Measurements from ENCODE around the gene ZFP36L2.

ZFP36L2 gene

GRCh38 chr2:43246641-43247040 is 20.2 kb upstream of the ZFP36L2 start:
- ATAC-seq (no peak), DNase-seq (no peak)

DNA sequence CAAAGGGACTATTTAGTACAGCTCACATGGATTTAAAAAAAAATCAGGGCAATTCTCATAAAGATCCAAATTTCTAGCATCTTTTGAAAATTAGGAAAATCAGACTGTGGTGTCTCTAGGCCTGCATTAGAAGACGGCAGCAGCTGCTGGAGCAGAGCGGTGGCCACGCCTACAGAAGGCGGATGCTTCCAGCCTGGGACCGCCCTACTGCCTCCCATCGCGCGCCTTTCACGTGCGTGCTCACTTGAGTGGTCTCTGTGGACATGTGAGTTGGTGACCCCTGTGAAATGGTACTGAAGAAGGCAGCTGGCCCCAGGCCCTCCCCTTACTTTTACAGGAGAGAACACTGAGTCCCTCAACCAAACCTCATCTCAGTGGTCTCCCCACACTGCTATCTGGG is 15.2 kb upstream of the ZFP36L2 start:
- DNase-seq (no peak), ATAC-seq (no peak)

GRCh38 chr2:43240766-43241150 is 14.4 kb upstream of the ZFP36L2 start:
- DNase-seq (no peak), ATAC-seq (no peak)

- DNase-seq, result no peak
- no peak for ATAC-seq
These were observed 13.8 kb upstream of the ZFP36L2 start for GRCh38 chr2:43239981-43240765.

GRCh38 chr2:43238813-43239212 is 12.4 kb upstream of the ZFP36L2 start:
- DNase-seq, result no peak
- ATAC-seq, result no peak

DNA sequence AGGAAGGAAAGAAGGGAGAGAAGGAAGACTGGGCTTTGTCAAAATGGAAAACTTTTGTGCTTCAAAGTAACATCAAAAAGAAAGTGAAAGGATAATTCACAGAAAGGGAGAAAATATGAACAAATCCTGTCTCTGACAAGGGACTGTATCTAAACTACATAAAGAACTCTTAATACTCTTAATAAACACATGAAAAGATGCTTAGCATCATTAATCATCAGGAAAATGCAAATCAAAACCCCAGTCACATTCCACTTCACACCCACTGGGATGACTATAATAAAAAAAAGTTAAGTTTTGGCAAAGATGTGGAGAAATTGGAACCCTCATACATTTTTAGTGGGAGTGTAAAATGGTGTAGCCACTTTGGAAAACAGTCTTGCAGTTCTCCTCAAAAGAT is 11.8 kb upstream of the ZFP36L2 start:
- no peak for DNase-seq
- no peak for ATAC-seq

- DNase-seq (no peak), ATAC-seq (no peak)
These were observed 7.1 kb upstream of the ZFP36L2 start for GRCh38 chr2:43233218-43234212.

DNA sequence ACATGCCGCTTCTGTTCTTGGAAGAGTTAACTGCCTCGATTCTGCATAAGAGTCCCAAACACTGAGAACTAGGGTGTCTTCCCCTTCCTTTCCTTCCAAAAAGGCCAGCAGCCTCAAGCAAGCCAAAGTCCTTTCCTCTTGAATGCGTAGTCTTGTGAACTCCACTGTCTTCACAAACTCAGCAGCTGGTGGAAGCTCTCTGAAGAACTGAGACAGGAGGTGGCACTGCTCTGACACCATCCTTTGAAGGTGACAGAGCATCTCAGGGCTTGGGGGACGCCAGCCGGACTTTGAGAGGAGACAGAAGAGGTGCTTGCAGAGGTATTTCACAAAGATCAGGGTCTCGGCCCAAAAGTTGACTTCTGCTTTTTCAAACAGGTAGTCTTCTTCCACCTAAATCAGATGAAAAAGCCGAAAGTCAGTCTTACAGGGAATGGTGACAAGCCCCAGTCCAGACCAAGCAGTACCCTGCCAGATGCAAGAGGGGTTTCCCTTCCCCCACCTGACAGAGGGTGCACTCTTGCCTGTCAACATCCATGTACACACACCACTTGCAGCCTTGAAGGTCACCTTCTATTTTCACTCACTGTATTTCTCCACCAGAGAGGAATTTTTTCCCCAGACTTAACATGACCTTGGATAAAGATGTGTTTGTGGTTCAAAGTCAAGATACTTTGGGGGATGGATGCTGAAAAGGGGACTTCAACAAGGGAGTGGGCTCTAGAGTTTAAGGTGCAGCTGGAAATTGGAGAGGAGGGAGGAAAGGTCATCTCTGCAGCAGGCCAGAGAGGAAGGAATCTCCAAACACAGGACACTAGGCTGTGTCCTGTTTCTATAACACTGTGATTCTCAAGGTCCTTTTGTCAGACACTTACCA is 4.8 kb upstream of the ZFP36L2 start:
- no peak for ATAC-seq

DNA sequence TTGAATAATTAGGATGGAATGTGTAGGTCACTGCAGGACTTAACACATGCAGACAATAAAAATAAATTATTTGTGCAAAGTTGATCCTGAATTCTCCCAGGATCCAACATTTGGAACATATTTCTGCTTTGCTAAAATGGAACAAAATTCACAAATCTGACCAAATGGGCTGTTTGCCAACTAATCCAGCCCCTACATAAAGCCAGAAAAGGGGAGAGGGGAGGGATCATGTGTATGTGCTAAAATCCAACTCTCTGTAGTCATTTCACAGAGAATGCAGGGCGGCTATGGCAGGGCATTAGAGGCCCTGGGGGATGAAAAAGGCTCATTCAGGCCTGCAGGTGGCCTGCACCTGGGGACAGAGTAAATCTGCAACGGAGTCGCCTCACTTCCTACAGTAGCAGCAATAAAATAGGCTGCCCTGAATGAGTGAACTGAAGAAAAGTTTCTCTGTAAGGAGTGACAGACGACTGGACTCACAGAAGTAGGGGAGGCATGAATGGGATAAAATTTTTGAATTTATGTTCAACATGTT is 4.0 kb upstream of the ZFP36L2 start:
- DNase-seq (no peak), ATAC-seq (no peak)

More for the DNA sequence above, 4.8 kb upstream of the ZFP36L2 start:
- no peak for DNase-seq

GRCh38 chr2:43228756-43229659 is 2.6 kb upstream of the ZFP36L2 start:
- DNase-seq (peak; percentile 30), ATAC-seq (no peak)

DNA sequence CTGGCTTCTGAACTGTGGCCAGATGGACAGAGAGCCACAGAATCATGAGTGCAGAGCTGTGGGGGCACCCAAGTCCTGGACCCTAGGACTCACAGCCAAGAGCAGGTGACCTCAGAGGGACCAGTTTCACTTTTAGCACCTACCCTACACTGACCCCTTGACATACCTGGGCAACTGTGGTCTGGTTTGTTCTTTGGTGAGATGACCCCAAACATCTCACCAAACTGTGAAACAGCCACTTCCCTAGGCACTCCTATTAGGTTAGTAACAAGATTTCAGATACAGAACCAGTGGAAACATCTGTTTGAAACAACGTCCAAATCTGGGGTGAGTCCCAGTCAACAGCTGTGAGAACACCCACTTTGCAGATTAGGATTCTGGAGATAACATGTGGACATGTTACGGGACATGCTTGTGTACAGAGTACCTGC is 1.9 kb upstream of the ZFP36L2 start:
- DNase-seq, result no peak
- no peak for ATAC-seq

DNA sequence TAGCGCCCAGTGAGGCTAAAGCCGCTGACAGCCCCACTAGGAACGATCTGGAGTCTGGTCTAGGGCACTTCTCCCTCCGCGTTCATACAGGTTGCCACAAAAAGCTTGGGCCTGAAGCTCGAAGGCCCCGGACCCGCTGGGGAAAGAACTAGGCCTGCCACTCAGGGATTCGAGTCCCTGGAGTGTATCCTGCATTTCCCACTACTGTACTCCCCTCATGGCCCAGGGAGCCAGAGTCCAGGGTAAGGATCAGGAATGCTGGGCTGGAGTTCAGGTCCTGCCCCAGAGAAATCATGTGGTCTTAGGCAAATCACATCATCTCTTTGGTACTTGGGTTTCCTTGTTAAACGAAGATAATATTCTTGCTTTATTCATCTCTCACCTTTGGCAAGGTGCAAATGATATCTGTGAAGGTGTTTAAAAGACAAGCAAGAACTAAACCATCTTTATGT is 1.4 kb upstream of the ZFP36L2 start:
- no peak for DNase-seq
- no peak for ATAC-seq

DNA sequence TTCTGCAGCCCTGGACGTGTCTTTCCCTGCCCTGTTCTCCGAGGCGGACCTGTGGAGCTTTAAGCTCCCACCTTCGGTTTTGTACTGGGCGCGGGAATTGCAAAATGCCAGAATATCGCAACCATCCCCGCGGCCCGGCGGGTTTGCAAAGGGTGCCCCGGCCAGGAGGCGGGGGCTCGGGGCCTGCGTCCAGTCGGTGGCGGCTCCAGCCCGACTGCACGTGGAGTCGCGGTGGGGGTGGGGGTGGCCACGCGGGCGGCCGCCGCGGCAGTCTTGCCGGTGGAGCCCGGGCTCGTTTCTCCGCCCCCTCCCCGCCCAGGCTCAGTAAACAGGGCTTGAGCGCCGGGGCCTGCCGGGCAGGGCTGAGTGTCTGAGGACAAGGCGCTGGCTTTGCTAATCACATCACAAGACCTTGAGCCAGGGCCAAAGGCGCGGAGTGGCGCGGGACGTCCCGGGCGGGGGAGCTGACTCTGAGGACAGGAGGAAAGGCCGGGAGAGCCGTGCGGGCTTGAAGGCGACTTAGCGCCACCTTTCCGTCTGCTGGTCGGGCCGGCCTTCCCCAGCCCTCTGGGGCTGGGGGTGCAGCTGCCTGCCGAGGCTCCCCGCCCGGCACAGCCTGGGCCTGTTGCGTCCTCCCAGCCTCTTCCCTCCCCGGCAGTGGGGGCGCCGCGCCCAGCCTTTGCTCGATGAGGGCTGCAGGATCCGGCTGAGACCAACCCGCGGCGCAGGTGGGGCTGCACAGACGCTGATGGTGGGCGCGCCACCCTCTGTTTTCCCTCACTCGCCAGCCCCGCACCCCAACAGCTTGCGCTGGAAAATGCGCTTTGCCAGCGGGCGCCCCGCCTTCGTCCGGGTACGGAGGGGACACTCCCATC is 786 bp upstream of the ZFP36L2 start:
- peak; percentile 10 for ATAC-seq
- DNase-seq, result peak; percentile 76

DNA sequence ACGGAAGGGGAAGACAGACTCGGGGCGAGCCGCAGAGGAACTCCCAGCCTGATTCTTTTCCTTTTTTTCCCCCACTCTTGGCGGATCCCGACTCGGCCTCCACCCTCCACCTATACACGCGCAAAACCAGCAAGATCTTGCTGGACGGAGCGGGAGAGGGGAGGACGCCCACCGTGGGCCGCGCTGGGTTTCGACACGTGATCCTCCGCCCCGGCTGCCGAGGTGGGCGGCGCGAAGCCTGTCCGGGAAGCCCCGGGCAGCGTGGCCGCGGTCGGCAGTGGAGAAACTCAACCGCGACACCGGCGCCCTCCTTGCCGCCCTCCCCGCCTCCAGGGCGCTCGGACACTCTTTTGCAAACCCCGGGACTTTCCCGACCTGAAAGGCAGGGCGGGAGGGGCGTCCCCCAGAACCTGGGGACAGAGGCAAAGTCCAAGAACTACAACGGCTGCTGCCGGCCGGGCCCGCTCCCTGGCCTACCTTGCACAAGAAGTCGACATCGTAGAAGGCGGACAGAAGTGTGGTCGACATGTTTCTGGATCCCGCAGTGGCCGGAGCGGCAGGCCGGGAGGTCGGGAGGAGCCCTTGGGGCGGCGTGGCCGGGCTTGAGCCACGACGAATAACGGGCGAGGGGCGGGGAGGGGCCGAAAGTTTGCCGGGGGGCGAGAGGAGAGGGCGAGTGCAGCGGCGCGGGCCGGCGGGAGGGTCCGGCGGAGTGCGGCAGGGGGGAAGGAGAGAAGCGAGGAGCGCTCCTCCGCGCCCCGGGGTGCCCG is 433 bp downstream of the ZFP36L2 start:
- DNase-seq (peak; percentile 83), ATAC-seq (peak; percentile 9)

- DNase-seq (peak; percentile 71), ATAC-seq (no peak)
These were observed 1.2 kb downstream of the ZFP36L2 start for GRCh38 chr2:43225093-43225787.

DNA sequence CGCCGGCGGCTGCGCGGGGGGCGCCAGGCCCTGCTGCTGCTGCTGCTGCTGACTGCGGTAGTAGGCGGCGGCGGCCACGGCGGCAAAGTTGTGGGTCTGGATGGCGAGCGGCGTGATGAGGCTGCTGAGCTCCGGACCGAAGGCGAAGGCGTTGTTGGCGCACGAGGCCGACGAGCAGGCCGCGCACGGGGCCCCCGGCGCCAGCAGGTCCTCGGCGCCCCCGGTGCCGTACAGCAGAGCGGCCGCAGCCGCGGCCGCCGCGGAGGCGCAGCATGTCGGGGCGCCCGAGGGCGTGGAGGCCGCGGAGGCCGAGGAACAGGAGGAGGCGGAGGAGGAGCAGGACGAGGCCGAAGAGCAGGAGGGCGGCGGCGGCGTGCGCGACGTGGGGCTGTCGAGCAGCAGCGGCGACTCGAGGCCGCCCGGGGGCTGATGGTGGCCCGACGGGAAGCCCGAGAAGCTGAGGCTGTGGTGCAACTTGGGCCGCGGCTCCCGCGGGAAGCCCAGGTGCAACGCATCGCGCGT is 1.8 kb downstream of the ZFP36L2 start:
- ATAC-seq (no peak), DNase-seq (peak; percentile 59)

- peak; percentile 1 for ATAC-seq
- DNase-seq, result peak; percentile 83
These were observed 2.3 kb downstream of the ZFP36L2 start for GRCh38 chr2:43224131-43224570.

GRCh38 chr2:43223521-43224001 is 2.8 kb downstream of the ZFP36L2 start:
- ATAC-seq, result no peak
- DNase-seq, result no peak

Measured in stimulated activated naive CD8-positive, alpha-beta T cell treated with anti-CD3 and anti-CD28 coated beads, Interleukin-15, Interleukin-2, amounts not matched to agents 100 U/mL and 50 U/mL, for 24 hours (primary cell).